SU-DHL-6 (cell line): ENCODE measurements around the gene GPC2.

Experiments
- EZH2phosphoT487 ChIP-seq: fragments of 200-600 bp; sonication (generic), shearing (Covaris generic); conservative IDR thresholded peaks from 2 replicates; pipeline ENCODE4 v1.6.1; 2018; ENCODE audit warnings: mild to moderate bottlenecking, antibody characterized with exemption, low read length, moderate library complexity, mixed read lengths
- TF ChIP-seq, protein P1 (sequence below): fragments of 200-600 bp; sonication (generic); IDR thresholded peaks from one replicate; pipeline ENCODE4 v1.5.1; 2017; ENCODE audit warnings: antibody characterized with exemption, mild to moderate bottlenecking, low read length, moderate library complexity; ENCODE audit not compliant: insufficient read depth, poor library complexity, severe bottlenecking

DNA sequence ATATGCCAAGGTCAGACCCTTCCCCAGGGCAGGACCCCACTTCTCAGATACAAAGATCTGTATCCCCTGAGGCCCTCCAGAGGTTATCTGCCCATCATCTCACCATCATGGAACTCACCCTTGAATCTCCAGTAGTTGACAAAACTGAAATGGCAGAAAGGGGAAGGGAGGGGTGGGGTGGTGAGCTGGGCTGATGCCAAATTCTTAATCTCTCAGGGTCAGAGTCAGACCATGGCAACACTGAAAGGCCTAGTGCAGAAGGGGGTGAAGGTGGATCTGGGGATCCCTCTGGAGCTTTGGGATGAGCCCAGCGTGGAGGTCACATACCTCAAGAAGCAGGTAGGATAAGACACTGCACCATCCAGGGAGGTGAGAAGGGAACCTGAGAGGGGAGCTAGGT lies 54.6 kb downstream of the GPC2 start:
- TF ChIP-seq, protein P1, sequence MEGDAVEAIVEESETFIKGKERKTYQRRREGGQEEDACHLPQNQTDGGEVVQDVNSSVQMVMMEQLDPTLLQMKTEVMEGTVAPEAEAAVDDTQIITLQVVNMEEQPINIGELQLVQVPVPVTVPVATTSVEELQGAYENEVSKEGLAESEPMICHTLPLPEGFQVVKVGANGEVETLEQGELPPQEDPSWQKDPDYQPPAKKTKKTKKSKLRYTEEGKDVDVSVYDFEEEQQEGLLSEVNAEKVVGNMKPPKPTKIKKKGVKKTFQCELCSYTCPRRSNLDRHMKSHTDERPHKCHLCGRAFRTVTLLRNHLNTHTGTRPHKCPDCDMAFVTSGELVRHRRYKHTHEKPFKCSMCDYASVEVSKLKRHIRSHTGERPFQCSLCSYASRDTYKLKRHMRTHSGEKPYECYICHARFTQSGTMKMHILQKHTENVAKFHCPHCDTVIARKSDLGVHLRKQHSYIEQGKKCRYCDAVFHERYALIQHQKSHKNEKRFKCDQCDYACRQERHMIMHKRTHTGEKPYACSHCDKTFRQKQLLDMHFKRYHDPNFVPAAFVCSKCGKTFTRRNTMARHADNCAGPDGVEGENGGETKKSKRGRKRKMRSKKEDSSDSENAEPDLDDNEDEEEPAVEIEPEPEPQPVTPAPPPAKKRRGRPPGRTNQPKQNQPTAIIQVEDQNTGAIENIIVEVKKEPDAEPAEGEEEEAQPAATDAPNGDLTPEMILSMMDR, result no peak
- TF ChIP-seq EZH2phosphoT487, result no peak
